Measurements from ENCODE around the gene CLPSL1. TPM values are rescaled to one million over a fixed set of nuclear protein-coding genes. Genes with fewer than 3 reads are reported as not detected.

The CLPSL1 gene
- total and polyA plus RNA-seq, 2 of the 8 experiments (the other 6 are each of a cell fraction or from before 2014, with no cell fraction given): not detected

DNA sequence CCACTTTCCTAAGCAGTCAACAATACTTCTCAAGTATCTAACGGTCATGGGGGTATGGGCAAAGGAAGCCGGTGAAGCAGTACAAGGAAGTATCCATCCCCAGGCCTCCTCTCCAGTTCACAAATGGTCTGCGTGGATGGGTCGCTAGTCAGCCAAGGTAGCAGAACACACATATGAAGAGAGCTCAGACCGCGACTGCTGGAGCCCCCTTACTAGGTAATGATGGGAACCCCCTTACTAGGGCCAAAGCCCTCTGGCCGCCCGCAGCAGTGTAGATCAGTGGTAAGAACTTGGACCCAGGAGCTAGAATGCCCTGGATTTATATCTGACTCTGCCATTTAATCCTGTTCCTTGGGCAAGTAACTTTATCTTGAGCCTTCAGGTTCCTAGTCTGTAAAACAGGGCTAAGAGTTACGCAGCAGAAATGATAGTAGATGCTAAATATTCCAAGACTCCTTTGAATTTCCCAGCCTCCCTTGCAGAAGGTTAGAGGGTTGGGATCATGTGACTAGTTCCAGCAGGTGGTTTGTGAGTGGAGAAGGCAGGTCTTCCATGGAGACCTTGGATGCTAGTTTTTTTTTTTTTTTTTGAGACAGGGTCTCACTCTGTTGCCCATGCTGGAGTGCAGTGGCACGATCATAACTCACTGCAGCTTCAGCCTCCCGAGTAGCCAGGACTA is 6.6 kb upstream of the CLPSL1 start:
- H3K27me3 ChIP-seq (replicated peaks in 1 of 4; ENCODE audit: control insufficient read depth in 3 of 4, extremely low read depth in 1 of 4, insufficient read depth in 3 of 4, low read length in 3 of 4): peaks cover 0 to 8% (median 3%) of the 10 kb centered on the region in 4 experiments; a peak in 4 of 7 replicates
- no peak overlapping the region for H2BK12ac ChIP-seq (ENCODE audit: low read depth, low read length)
- H2AK5ac ChIP-seq (ENCODE audit: low read depth, low read length): no peak overlapping the region
- H3K4ac ChIP-seq (replicated peaks; ENCODE audit: insufficient read length, low read depth, low read length): no peak overlapping the region
- FAIRE-seq (no peak), DNase-seq (ENCODE audit: low read depth in 1 of 2, low spot score in 2 of 2) (no peak)
- no peak overlapping the region for H3K9ac ChIP-seq (replicated peaks in 1 of 4; ENCODE audit: extremely low read depth in 1 of 4, low read depth in 3 of 4, low read length in 3 of 4)
- WGBS, 2 experiments (ENCODE audit: extremely low coverage in 1 of 2, insufficient coverage in 1 of 2, insufficient read length in 1 of 2, insufficient replicate concordance in 2 of 2, low coverage in 1 of 2, low lambda C conversion rate in 2 of 2, missing lambda C conversion rate in 1 of 2): 92% methylated on average over 11 of the region's 11 CpGs; no CpG with 5 or more reads in 1 of the 2 experiments
- TF ChIP-seq GTF2F1 (IDR thresholded peaks at IDR 0.05; ENCODE audit: borderline replicate concordance, low read depth, low read length) (no peak), CREB1 (IDR thresholded peaks at IDR 0.05) (no peak), BCL11A (IDR thresholded peaks at IDR 0.05; ENCODE audit: low read depth in 2 of 2, low read length in 2 of 2) (no peak), HDAC2 (IDR thresholded peaks at IDR 0.05; ENCODE audit: borderline replicate concordance in 1 of 2, low read depth in 2 of 2, low read length in 2 of 2) (no peak), CBX8 (IDR thresholded peaks at IDR 0.05; ENCODE audit: borderline replicate concordance, low read depth, low read length) (no peak), CBX5 (IDR thresholded peaks at IDR 0.05; ENCODE audit: low read depth, low read length) (no peak), RAD21 (IDR thresholded peaks at IDR 0.05 in 1 of 2, conservative IDR thresholded peaks at IDR 0.05 in 1 of 2; ENCODE audit: low read depth in 2 of 2, low read length in 2 of 2) (no peak), EZH2 (IDR thresholded peaks at IDR 0.05; ENCODE audit: low read depth, low read length, severe bottlenecking) (no peak), POLR2AphosphoS5 (IDR thresholded peaks at IDR 0.05; ENCODE audit: low read depth, low read length) (no peak)
- POLR2A ChIA-PET (ENCODE audit: partially characterized antibody): interaction anchor here (1.2 to 2.5 kb wide), 2 partner anchors 10 to 23 kb away, joined by 3 to 15 read pairs; partner anchors contain the start of gene CLPS
- no peak overlapping the region for H2BK120ac ChIP-seq (replicated peaks; ENCODE audit: low read depth, low read length)
- no peak overlapping the region for H4K91ac ChIP-seq (replicated peaks; ENCODE audit: insufficient read length, low read length)
- no peaks in the 10 kb centered on the region for H4K20me1 ChIP-seq (replicated peaks in 1 of 2; ENCODE audit: control insufficient read depth in 1 of 2, insufficient read depth in 2 of 2, low read length in 2 of 2)
- no peak overlapping the region for H3K18ac ChIP-seq (ENCODE audit: extremely low read depth, low read length)
- no peak overlapping the region for H2BK5ac ChIP-seq (ENCODE audit: low read depth, low read length)
- CTCF ChIA-PET (ENCODE audit: partially characterized antibody): interaction anchor here (0.9 to 1.9 kb wide), 3 partner anchors 23 to 321 kb away, joined by 3 to 6 read pairs (median 3); partner anchors contain the start of gene CLPS
- no peaks in the 10 kb centered on the region for H3K9me3 ChIP-seq (ENCODE audit: insufficient read depth in 2 of 2, low read depth in 1 of 2, low read length in 1 of 2)
- H3K27ac ChIP-seq (ENCODE audit: low read depth, low read length): no peak overlapping the region
- H3K79me2 ChIP-seq (ENCODE audit: control insufficient read depth in 1 of 2, insufficient read depth in 2 of 2, low read length in 2 of 2): no peaks in the 10 kb centered on the region
- no peaks in the 10 kb centered on the region for H3K79me1 ChIP-seq (ENCODE audit: low read depth, low read length)
- H3K56ac ChIP-seq (replicated peaks; ENCODE audit: insufficient read length, low read depth, low read length): no peak overlapping the region
- H4K5ac ChIP-seq (ENCODE audit: insufficient read length, low read depth, low read length): no peak overlapping the region
- no peak overlapping the region for H2BK15ac ChIP-seq (ENCODE audit: low read length)
- H3K4me3 ChIP-seq (ENCODE audit: extremely low read depth in 1 of 4, insufficient read depth in 2 of 4, low read depth in 3 of 4, low read length in 4 of 4): no peak overlapping the region
- no peaks in the 10 kb centered on the region for H3K36me3 ChIP-seq (ENCODE audit: control insufficient read depth in 2 of 4, insufficient read depth in 4 of 4, low read length in 3 of 4)
- H4K8ac ChIP-seq (ENCODE audit: extremely low read depth, insufficient read depth, low read length): no peak overlapping the region; the same call in 1 of the 2 replicates
- peaks cover 5% of the 10 kb centered on the region for H3K23me2 ChIP-seq (ENCODE audit: low read depth, low read length)
- no peak overlapping the region for H2AFZ ChIP-seq (ENCODE audit: low read length)
- H3K14ac ChIP-seq (ENCODE audit: insufficient read length): no peak overlapping the region
- no peak overlapping the region for H2BK20ac ChIP-seq (ENCODE audit: low read length)
- H3K23ac ChIP-seq (ENCODE audit: insufficient read length): no peak overlapping the region
- H3K4me1 ChIP-seq (replicated peaks in 1 of 4; ENCODE audit: control insufficient read depth in 3 of 4, insufficient read depth in 4 of 4, low read length in 3 of 4): peaks cover 0 to 14% (median 0%) of the 10 kb centered on the region in 4 experiments; a peak in 2 of 7 replicates
- H3K4me2 ChIP-seq (ENCODE audit: insufficient read depth in 1 of 2, low read depth in 2 of 2, low read length in 2 of 2): no peak overlapping the region
